ENCODE results near the gene KCNG2. TPM values are rescaled to one million over a fixed set of nuclear protein-coding genes. Genes with fewer than 3 reads are reported as not detected.

Gene KCNG2
- total and polyA plus RNA-seq, 2 of the 13 experiments (the other 11 are each of a cell fraction or from before 2014, with no cell fraction given), result not detected

GRCh38 chr18:79756826-79757225, 40.9 kb upstream of the KCNG2 start:
- Histone ChIP-seq H3K9me3 (ENCODE audit: low read length) (no peaks in the 10 kb centered on the region), H3K9ac (ENCODE audit: insufficient read depth, low read depth, low read length) (no peak overlapping the region), H4K20me1 (ENCODE audit: insufficient read depth, low read length) (no peaks in the 10 kb centered on the region), H3K27me3 (ENCODE audit: control insufficient read depth in 1 of 2, insufficient read depth in 2 of 2, low read length in 2 of 2) (no peaks in the 10 kb centered on the region), H2AFZ (ENCODE audit: low read length) (no peak overlapping the region), H3K4me2 (ENCODE audit: low read depth, low read length) (no peak overlapping the region), H3K79me2 (ENCODE audit: insufficient read depth, low read length) (no peaks in the 10 kb centered on the region), H3K36me3 (replicated peaks in 1 of 2; ENCODE audit: control insufficient read depth in 1 of 2, insufficient read depth in 2 of 2, low read length in 2 of 2) (peaks cover 2 to 12% of the 10 kb centered on the region in 2 experiments; a peak in 2 of 5 replicates), H3K4me1 (ENCODE audit: insufficient read depth, low read length) (no peaks in the 10 kb centered on the region), H3K4me3 (replicated peaks in 1 of 3; ENCODE audit: insufficient read depth in 1 of 3, low read depth in 2 of 3, low read length in 3 of 3) (no peak overlapping the region), H3K27ac (ENCODE audit: extremely low read length, insufficient read depth, low read length) (no peak overlapping the region)
- in situ Hi-C loops (cut with HindIII; ENCODE audit: extremely low pct_ligation_motif_present, low pct_unique_long_range_greater_than_20kb), result no loop called here
- no peak for DNase-seq (ENCODE audit: low spot score)
- no peak for FAIRE-seq
- no peak for ATAC-seq
- CTCF ChIA-PET (ENCODE audit: low intra/inter-chr PET ratio, low total read pairs), result no interaction called here
- WGBS (ENCODE audit: low lambda C conversion rate), result 96% methylated on average over 11 of the region's 11 CpGs
- BruUV-seq (replicated peaks), result TSS peak; percentile 47
- TF ChIP-seq KDM5B (CRISPR knock-in tag; IDR thresholded peaks at IDR 0.05; ENCODE audit: borderline replicate concordance) (no peak), ZNF20 (CRISPR knock-in tag; IDR thresholded peaks at IDR 0.05) (no peak), ZFYVE20 (CRISPR knock-in tag; IDR thresholded peaks at IDR 0.05; ENCODE audit: borderline replicate concordance, low read depth) (no peak), ZC3H13 (CRISPR knock-in tag; IDR thresholded peaks at IDR 0.05) (no peak), ZNF484 (CRISPR knock-in tag; IDR thresholded peaks at IDR 0.05; ENCODE audit: borderline replicate concordance, low read depth) (no peak)
- intact Hi-C loops (cut with micrococcal nuclease; ENCODE audit: unreplicated experiment), result no loop called here
- POLR2A ChIA-PET, result no interaction called here

DNA sequence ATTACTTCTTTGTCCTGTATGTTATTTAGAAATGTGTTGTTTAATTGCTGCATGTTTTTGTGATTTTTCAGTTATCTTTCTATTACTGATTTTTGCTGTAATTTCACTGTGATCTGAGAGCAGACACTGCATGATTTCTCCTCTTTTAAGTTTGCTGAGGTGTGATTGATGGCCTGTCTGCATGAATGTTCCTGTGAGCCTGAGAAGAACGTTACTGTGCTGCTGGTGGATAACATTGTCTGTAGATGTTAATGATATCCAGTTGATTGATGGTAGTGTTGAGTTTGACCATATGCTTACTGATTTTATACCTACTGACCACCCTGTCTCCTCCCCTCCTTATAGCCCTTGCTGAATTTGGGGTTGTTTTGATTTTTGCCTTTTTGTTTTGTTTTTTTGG, 37.4 kb upstream of the KCNG2 start:
- in situ Hi-C loops (cut with HindIII; ENCODE audit: extremely low pct_ligation_motif_present, low pct_unique_long_range_greater_than_20kb), result no loop called here
- H2AFZ ChIP-seq (ENCODE audit: low read length), result no peak overlapping the region
- no peak for DNase-seq (ENCODE audit: low spot score)
- POLR2A ChIA-PET, result no interaction called here
- no peaks in the 10 kb centered on the region for H3K4me1 ChIP-seq (ENCODE audit: insufficient read depth, low read length)
- BruUV-seq (replicated peaks), result no TSS peak
- no peak overlapping the region for H3K4me2 ChIP-seq (ENCODE audit: low read depth, low read length)
- H3K36me3 ChIP-seq (replicated peaks in 1 of 2; ENCODE audit: control insufficient read depth in 1 of 2, insufficient read depth in 2 of 2, low read length in 2 of 2), result no peaks in the 10 kb centered on the region
- 0% methylated on average over 1 of the region's 1 CpG for WGBS (ENCODE audit: low lambda C conversion rate)
- no peak for ATAC-seq
- CTCF ChIA-PET (ENCODE audit: low intra/inter-chr PET ratio, low total read pairs), result no interaction called here
- H3K79me2 ChIP-seq (ENCODE audit: insufficient read depth, low read length), result no peaks in the 10 kb centered on the region
- H4K20me1 ChIP-seq (ENCODE audit: insufficient read depth, low read length), result no peaks in the 10 kb centered on the region
- no peaks in the 10 kb centered on the region for H3K9me3 ChIP-seq (ENCODE audit: low read length)
- H3K27ac ChIP-seq (ENCODE audit: extremely low read length, insufficient read depth, low read length), result no peak overlapping the region
- no peaks in the 10 kb centered on the region; a peak in 1 of 5 replicates for H3K27me3 ChIP-seq (ENCODE audit: control insufficient read depth in 1 of 2, insufficient read depth in 2 of 2, low read length in 2 of 2)
- intact Hi-C loops (cut with micrococcal nuclease; ENCODE audit: unreplicated experiment), result no loop called here
- no peak overlapping the region for H3K4me3 ChIP-seq (replicated peaks in 1 of 3; ENCODE audit: insufficient read depth in 1 of 3, low read depth in 2 of 3, low read length in 3 of 3)
- no peak overlapping the region for H3K9ac ChIP-seq (ENCODE audit: insufficient read depth, low read depth, low read length)
- no peak for FAIRE-seq
- TF ChIP-seq FOSL1 (CRISPR knock-in tag; IDR thresholded peaks at IDR 0.05; ENCODE audit: borderline replicate concordance) (no peak), ZNF512 (CRISPR knock-in tag; IDR thresholded peaks at IDR 0.05) (no peak), ZNF746 (CRISPR knock-in tag; IDR thresholded peaks at IDR 0.05) (no peak), ZNF724P (CRISPR knock-in tag; IDR thresholded peaks at IDR 0.05; ENCODE audit: borderline replicate concordance) (no peak), ZNF10 (CRISPR knock-in tag; IDR thresholded peaks at IDR 0.05; ENCODE audit: borderline replicate concordance, low read depth) (no peak), ZNF20 (CRISPR knock-in tag; IDR thresholded peaks at IDR 0.05) (no peak), CCDC6 (CRISPR knock-in tag; IDR thresholded peaks at IDR 0.05) (no peak), ZNF598 (CRISPR knock-in tag; IDR thresholded peaks at IDR 0.05; ENCODE audit: borderline replicate concordance) (no peak)
- TF ChIP-seq, protein P1, sequence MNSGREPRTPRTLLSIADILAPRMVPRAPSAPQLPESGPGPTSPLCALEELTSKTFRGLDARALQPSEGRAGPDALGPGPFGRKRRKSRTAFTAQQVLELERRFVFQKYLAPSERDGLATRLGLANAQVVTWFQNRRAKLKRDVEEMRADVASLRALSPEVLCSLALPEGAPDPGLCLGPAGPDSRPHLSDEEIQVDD (CRISPR knock-in tag; IDR thresholded peaks at IDR 0.05; ENCODE audit: borderline replicate concordance), result no peak
- TF ChIP-seq, protein P2, sequence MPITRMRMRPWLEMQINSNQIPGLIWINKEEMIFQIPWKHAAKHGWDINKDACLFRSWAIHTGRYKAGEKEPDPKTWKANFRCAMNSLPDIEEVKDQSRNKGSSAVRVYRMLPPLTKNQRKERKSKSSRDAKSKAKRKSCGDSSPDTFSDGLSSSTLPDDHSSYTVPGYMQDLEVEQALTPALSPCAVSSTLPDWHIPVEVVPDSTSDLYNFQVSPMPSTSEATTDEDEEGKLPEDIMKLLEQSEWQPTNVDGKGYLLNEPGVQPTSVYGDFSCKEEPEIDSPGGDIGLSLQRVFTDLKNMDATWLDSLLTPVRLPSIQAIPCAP (CRISPR knock-in tag; IDR thresholded peaks at IDR 0.05; ENCODE audit: low read depth), result no peak

All from HepG2 (cell line).